HAP-1 (cell line): ENCODE measurements around the gene PRSS21.
A peak's percentile ranks its signal among the peaks of the same experiment; 100 is the strongest.

ENCODE experiments used
- DNase-seq, 2 experiments: peaks; one replicate each; pipeline ENCODE4 v3.0.0-alpha.2; 2016 to 2020; ENCODE audit warnings: low spot score in 2 of 2
- H3K27me3 ChIP-seq: fragments of 250-450 bp; sonication (Bioruptor Pico); 2 replicates; pipeline ENCODE4 v1.5.1; 2020; ENCODE audit warnings: low read depth, mild to moderate bottlenecking, moderate library complexity
- H3K36me3 ChIP-seq: fragments of 250-450 bp; sonication (Bioruptor Pico); replicated peaks from 2 replicates; pipeline ENCODE4 v1.5.1; 2020; ENCODE audit warnings: mild to moderate bottlenecking
- H3K4me1 ChIP-seq: fragments of 250-450 bp; sonication (Bioruptor Pico); 2 replicates; pipeline ENCODE4 v1.5.1; 2020; ENCODE audit warnings: mild to moderate bottlenecking
- H3K4me3 ChIP-seq: fragments of 250-450 bp; sonication (Bioruptor Pico); 2 replicates; pipeline ENCODE4 v1.5.1; 2020; ENCODE audit warnings: mild to moderate bottlenecking, moderate library complexity
- H3K9me3 ChIP-seq: fragments of 250-450 bp; sonication (Bioruptor Pico); 2 replicates; pipeline ENCODE4 v1.5.1; 2020; ENCODE audit warnings: mild to moderate bottlenecking, moderate library complexity
- in situ Hi-C: fragments of 300-500 bp; cut with MboI; formaldehyde crosslinking; loops from 3 replicates; pipeline ENCODE4 v1.14.3; 2020; ENCODE audit warnings: low sequenced_read_pairs, inconsistent platforms, mixed read lengths

The PRSS21 gene

GRCh38 chr16:2856686-2857450 is 39.8 kb downstream of the PRSS21 start:
- peaks cover 18% of the 10 kb centered on the region for H3K27me3 ChIP-seq
- no peaks in the 10 kb centered on the region for H3K4me1 ChIP-seq
- H3K36me3 ChIP-seq = no peaks in the 10 kb centered on the region
- peaks cover 8% of the 10 kb centered on the region for H3K9me3 ChIP-seq
- DNase-seq = no peak
- in situ Hi-C loops = no loop called here
- H3K4me3 ChIP-seq = no peak overlapping the region

DNA sequence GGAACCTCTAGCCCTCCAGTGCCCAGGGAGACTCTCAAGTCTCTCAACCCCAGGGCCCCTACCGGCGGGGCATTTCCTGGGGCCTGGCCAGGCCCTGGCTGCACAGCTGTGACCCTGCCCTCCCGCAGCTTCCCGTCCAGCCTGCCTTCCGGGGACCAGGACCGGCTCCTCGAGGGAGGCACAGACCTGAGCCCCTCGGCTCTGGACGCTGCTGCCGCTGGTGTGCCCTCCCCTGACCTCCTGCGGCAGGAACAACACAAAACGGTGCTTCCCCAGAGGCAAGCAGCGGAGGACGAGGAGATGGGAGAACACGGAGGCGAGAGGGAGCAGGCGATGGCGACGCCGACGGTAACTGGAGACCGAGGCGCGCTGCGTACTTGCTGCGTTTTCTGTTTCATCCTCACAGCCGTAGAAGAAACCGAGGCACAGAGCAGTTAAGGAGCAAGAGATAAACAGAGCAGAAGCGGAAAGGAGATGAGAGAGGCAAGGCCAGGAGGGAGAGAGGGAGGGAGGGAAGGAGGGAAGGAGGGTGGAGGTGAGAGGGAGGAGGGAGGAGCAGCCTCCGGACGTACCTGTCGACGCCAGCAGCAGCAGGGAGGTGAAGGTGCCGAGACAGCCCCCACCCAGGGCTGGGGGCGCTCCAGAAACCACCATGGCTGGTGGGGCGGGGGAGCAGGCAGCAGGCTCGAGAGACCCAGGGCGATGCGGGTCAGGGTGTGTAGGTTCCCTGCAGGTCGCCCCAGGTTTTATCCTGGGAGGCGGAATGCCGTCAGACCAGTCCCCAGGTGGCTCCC is 40.6 kb downstream of the PRSS21 start, which contains the start of gene PRSS22:
PRSS22 (minus strand) TSS at position 720 of the 794 bp plus-strand sequence; CDS start at position 654, 66 bp downstream.
- DNase-seq = no peak

GRCh38 chr16:2858245-2859025 is 41.4 kb downstream of the PRSS21 start:
- no peak for DNase-seq
- H3K36me3 ChIP-seq = no peaks in the 10 kb centered on the region
- H3K27me3 ChIP-seq = peaks cover 18% of the 10 kb centered on the region
- in situ Hi-C loops = no loop called here
- no peak overlapping the region for H3K4me3 ChIP-seq
- peaks cover 8% of the 10 kb centered on the region for H3K9me3 ChIP-seq
- H3K4me1 ChIP-seq = no peaks in the 10 kb centered on the region

More for the DNA sequence above, 40.6 kb downstream of the PRSS21 start, which contains the start of gene PRSS22:
- in situ Hi-C loops = no loop called here
- H3K36me3 ChIP-seq = no peaks in the 10 kb centered on the region
- peaks cover 8% of the 10 kb centered on the region for H3K9me3 ChIP-seq
- H3K4me1 ChIP-seq = no peaks in the 10 kb centered on the region
- H3K27me3 ChIP-seq = peaks cover 18% of the 10 kb centered on the region
- H3K4me3 ChIP-seq = no peak within 1 kb of the TSS

- Histone ChIP-seq H3K36me3 (no peaks in the 10 kb centered on the region), H3K4me3 (no peak overlapping the region), H3K27me3 (peaks cover 24% of the 10 kb centered on the region), H3K9me3 (peaks cover 2% of the 10 kb centered on the region), H3K4me1 (no peaks in the 10 kb centered on the region)
- no peak for DNase-seq
- in situ Hi-C loops = no loop called here
Measured at GRCh38 chr16:2859686-2860265, 42.7 kb downstream of the PRSS21 start.

- Histone ChIP-seq H3K36me3 (no peaks in the 10 kb centered on the region), H3K27me3 (peaks cover 24% of the 10 kb centered on the region), H3K4me1 (no peaks in the 10 kb centered on the region), H3K9me3 (no peaks in the 10 kb centered on the region), H3K4me3 (no peak overlapping the region)
- peak in 1 of 2 experiments; percentile 25 for DNase-seq
- in situ Hi-C loops = no loop called here
Measured at GRCh38 chr16:2860826-2861567, 44.0 kb downstream of the PRSS21 start.

- in situ Hi-C loops = no loop called here
- Histone ChIP-seq H3K4me3 (no peak overlapping the region), H3K27me3 (peaks cover 6% of the 10 kb centered on the region), H3K4me1 (peaks cover 7% of the 10 kb centered on the region), H3K9me3 (0 out of 2 replicates have a peak, but pooled peaks cover 2% of the 10 kb centered on the region), H3K36me3 (no peaks in the 10 kb centered on the region)
- DNase-seq = no peak
Measured at GRCh38 chr16:2865651-2866050, 48.6 kb downstream of the PRSS21 start.

GRCh38 chr16:2866431-2866830 is 49.4 kb downstream of the PRSS21 start:
- Histone ChIP-seq H3K9me3 (0 out of 2 replicates have a peak, but pooled peaks cover 2% of the 10 kb centered on the region), H3K36me3 (no peaks in the 10 kb centered on the region), H3K4me3 (no peak overlapping the region), H3K4me1 (peaks cover 7% of the 10 kb centered on the region), H3K27me3 (peaks cover 6% of the 10 kb centered on the region)
- DNase-seq = no peak
- in situ Hi-C loops = no loop called here

DNA sequence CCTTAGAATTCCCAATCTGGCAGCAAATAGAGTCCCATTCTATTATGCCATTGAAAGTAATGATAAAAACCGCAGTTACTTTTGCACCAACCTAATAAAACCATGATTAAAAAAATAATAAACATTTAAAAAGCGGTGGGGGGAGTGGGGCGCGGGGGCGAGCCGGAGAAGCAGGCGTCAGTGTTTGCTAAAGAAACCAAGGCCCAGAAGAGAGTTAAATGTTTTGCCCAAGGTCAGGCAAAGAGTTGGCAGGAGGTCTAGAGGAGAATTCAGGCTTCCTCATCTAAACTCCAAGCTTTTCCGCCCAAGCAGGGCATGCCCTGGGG is 50.6 kb downstream of the PRSS21 start:
- H3K27me3 ChIP-seq = peaks cover 6% of the 10 kb centered on the region
- in situ Hi-C loops = no loop called here
- peak overlapping the region; percentile 80 for H3K4me3 ChIP-seq
- 0 out of 2 replicates have a peak, but pooled peaks cover 2% of the 10 kb centered on the region for H3K9me3 ChIP-seq
- peaks cover 7% of the 10 kb centered on the region for H3K4me1 ChIP-seq
- peak in 1 of 2 experiments; percentile 4 for DNase-seq
- no peaks in the 10 kb centered on the region for H3K36me3 ChIP-seq

DNA sequence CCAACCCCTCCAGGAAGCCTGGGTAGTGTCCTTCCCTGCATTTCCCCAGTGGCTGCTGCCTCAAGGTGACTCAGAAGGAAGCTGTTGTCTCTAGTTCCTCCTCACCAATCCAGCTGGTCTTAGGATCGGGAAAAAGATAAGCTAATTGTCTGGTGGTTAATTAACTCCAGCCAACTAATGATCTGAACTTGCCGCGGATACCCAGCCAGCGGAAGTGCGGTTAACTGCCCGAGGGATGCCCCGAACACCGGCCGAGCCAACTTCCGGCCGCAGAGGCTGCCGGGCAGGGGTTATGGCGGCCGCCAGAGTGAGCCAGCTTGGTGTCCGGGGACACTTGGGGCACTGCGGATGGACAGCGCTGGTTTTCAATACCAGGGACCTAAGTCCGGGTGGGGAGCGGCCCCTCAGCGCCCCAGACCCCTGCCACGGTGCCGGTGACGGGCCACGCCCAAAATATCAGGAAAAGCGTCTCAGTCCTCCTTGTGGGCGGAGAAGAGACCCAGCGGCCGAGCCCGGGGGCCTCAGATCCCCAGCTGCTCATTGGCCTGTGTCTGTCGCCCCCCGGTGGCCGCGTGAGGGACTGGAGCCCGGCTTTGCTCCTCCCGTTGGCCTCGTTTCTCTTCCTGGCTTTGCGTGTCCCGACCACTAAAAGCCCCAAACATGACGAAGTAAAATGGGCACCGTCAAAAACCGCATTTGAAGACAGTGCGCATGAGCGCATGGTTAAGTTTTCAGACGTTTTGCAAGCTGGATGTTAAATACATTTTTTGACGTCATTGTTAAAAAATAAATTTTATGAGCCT is 51.2 kb downstream of the PRSS21 start:
- in situ Hi-C loops = no loop called here
- H3K27me3 ChIP-seq = peaks cover 6% of the 10 kb centered on the region
- peak overlapping the region; percentile 80 for H3K4me3 ChIP-seq
- peaks cover 7% of the 10 kb centered on the region for H3K4me1 ChIP-seq
- H3K9me3 ChIP-seq = 0 out of 2 replicates have a peak, but pooled peaks cover 2% of the 10 kb centered on the region
- peak; percentile 83 to 96 for DNase-seq
- H3K36me3 ChIP-seq = no peaks in the 10 kb centered on the region
